Esophagus muscularis mucosa (tissue), 4 donors: ENCODE results near the gene GJD3.

Experiments
- CTCF ChIP-seq, 3 experiments: fragments of 200-600 bp in 2 of 3; fragments of 450-650 bp in 1 of 3; sonication (generic) in 2 of 3; IDR thresholded peaks; one replicate each; pipeline ENCODE4 v1.5.1; 2017 to 2019; ENCODE audit warnings: antibody characterized with exemption in 3 of 3, mild to moderate bottlenecking in 2 of 3, moderate library complexity in 1 of 3
- EP300 ChIP-seq: sonication (generic); formaldehyde crosslinking; IDR thresholded peaks from one replicate; pipeline ENCODE4 v1.6.1; 2017; ENCODE audit warnings: antibody characterized with exemption
- POLR2A ChIP-seq: fragments of 450-650 bp; IDR thresholded peaks from one replicate; pipeline ENCODE4 v1.6.1; 2017; ENCODE audit warnings: antibody characterized with exemption, moderate library complexity, mild to moderate bottlenecking, low read depth
- POLR2AphosphoS5 ChIP-seq, 2 donors: sonication (generic); formaldehyde crosslinking; IDR thresholded peaks; one replicate each; pipeline ENCODE4 v1.6.1; 2017; ENCODE audit warnings: antibody characterized with exemption in 2 of 2

GRCh38 chr17:40350689-40351358, 13.7 kb downstream of the GJD3 start:
- TF ChIP-seq CTCF (IDR thresholded peaks at IDR 0.05) = no peak
- TF ChIP-seq POLR2AphosphoS5 (IDR thresholded peaks at IDR 0.05) = no peak
- TF ChIP-seq POLR2A = no peak
- TF ChIP-seq EP300 = no peak
